Gastrocnemius medialis (tissue), 4 donors: ENCODE results near the gene FGA. TPM values are rescaled to one million over a fixed set of nuclear protein-coding genes. Genes with fewer than 3 reads are reported as not detected.

Experiments used
- ATAC-seq, 2 donors: fragments of 150-250 bp; one replicate each; pipeline ENCODE4 v1.9.1; 2016
- DNase-seq, 2 donors: peaks; one replicate each; pipeline ENCODE4 v3.0.0-alpha.2; 2019
- H3K27ac ChIP-seq, 4 donors: fragments of 200-600 bp; sonication (generic); 1 replicate in 1 of 4; 2 replicates in 3 of 4; pipeline ENCODE4 v1.5.1; 2016 to 2018; ENCODE audit warnings: mild to moderate bottlenecking in 2 of 4, moderate library complexity in 1 of 4
- H3K27me3 ChIP-seq, 3 donors: fragments of 200-600 bp; sonication (generic) in 2 of 3; 1 replicate in 1 of 3; 2 replicates in 2 of 3; pipeline versions ENCODE4 v1.5.1 to v1.6.0; 2016 to 2019; ENCODE audit warnings: mild to moderate bottlenecking in 1 of 3, moderate library complexity in 1 of 3
- H3K36me3 ChIP-seq, 2 donors: fragments of 200-600 bp; sonication (generic) in 1 of 2; one replicate each; pipeline ENCODE4 v1.5.1; 2017 to 2018
- H3K4me1 ChIP-seq, 2 donors: fragments of 200-600 bp; sonication (generic) in 1 of 2; one replicate each; pipeline ENCODE4 v1.5.1; 2016 to 2017; ENCODE audit warnings: mild to moderate bottlenecking in 2 of 2
- H3K4me3 ChIP-seq, 4 donors: fragments of 200-600 bp; sonication (generic) in 3 of 4; 1 replicate in 1 of 4; 2 replicates in 3 of 4; pipeline ENCODE4 v1.5.1; 2016 to 2019; ENCODE audit warnings: mild to moderate bottlenecking in 2 of 4
- H3K9me3 ChIP-seq, 3 donors: fragments of 200-600 bp; sonication (generic) in 2 of 3; 1 replicate in 1 of 3; 2 replicates in 2 of 3; pipeline ENCODE4 v1.5.1; 2016 to 2019
- CTCF ChIP-seq, 5 experiments: fragments of 450-650 bp in 3 of 5; fragments of 200-600 bp in 2 of 5; sonication (generic) in 2 of 5; IDR thresholded peaks in 4 of 5; conservative IDR thresholded peaks in 1 of 5; 1 replicate in 4 of 5; 2 replicates in 1 of 5; pipeline ENCODE4 v1.5.1; 2016 to 2019; ENCODE audit warnings: antibody characterized with exemption in 5 of 5, mild to moderate bottlenecking in 3 of 5, moderate library complexity in 3 of 5
- POLR2A ChIP-seq, 2 donors: fragments of 450-650 bp; IDR thresholded peaks; one replicate each; pipeline ENCODE4 v1.6.1; 2017; ENCODE audit warnings: antibody characterized with exemption in 2 of 2, mild to moderate bottlenecking in 2 of 2, moderate library complexity in 2 of 2
- in situ Hi-C, 4 donors: fragments of 200-750 bp; cut with MboI; loops; one replicate each; pipeline versions ENCODE4 v1.15.0 to v1.8.0; 2017; ENCODE audit warnings: low sequenced_read_pairs in 4 of 4
- intact Hi-C: fragments of 100-400 bp; cut with DNase I; formaldehyde crosslinking; loops from one replicate; pipeline ENCODE4 v1.15.1; 2023; ENCODE audit warnings: low total_unique reads
- total RNA-seq, 4 donors: library from RNA; depleted of rRNA; stranded (reverse); fragments of >200 nt; gene quantifications; one replicate each; pipeline versions ENCODE4 v1.1.0 to v1.2.3, GENCODE V29; 2016

FGA gene
- total RNA-seq, 4 donors from 2014 or later: 22.2 to 49.0 TPM; not detected in 2

GRCh38 chr4:154622598-154622997, 32.1 kb upstream of the FGA start:
- no peak overlapping the region for H3K4me3 ChIP-seq

DNA sequence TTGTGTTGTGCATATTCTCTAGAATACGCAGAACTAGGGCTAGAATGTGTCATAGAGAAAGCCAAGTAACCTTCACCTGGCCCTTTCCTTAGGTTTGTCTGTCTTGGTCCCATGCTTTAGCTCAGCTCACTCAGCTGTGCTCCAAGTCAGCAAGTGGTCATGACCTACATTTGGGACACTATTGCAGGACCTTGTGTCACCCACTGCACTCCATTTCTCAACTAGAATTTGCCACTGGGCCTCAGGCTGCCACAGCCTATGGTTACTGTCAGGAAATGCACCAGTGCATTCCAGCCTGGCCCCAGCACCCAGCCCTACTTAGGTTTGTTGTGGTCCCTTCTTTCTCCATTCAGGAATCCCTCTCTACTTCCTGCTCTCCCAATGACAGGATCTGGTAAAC, 29.6 kb upstream of the FGA start:
- Histone ChIP-seq H3K4me3 (no peak overlapping the region), H3K27ac (no peak overlapping the region), H3K4me1 (no peaks in the 10 kb centered on the region), H3K9me3 (no peaks in the 10 kb centered on the region), H3K27me3 (no peaks in the 10 kb centered on the region), H3K36me3 (no peaks in the 10 kb centered on the region)
- TF ChIP-seq POLR2A (IDR thresholded peaks at IDR 0.05): no peak
- no peak for TF ChIP-seq CTCF (IDR thresholded peaks at IDR 0.05 in 4 of 5, conservative IDR thresholded peaks at IDR 0.05 in 1 of 5)
- ATAC-seq (no peak), DNase-seq (no peak)
- in situ Hi-C loops: no loop called here
- intact Hi-C loops: loop anchor here (5.0 to 10.0 kb wide), 2 partner anchors 68 to 295 kb away; partner anchors contain the start of gene PLRG1

More at GRCh38 chr4:154622598-154622997, 32.1 kb upstream of the FGA start:
- DNase-seq (no peak), ATAC-seq (no peak)
- H3K36me3 ChIP-seq: no peaks in the 10 kb centered on the region
- in situ Hi-C loops (no loop called here), intact Hi-C loops (loop anchor here (5.0 to 10.0 kb wide), 2 partner anchors 70 to 298 kb away; partner anchors contain the start of gene PLRG1)
- H3K27ac ChIP-seq: no peak overlapping the region
- no peak for TF ChIP-seq POLR2A (IDR thresholded peaks at IDR 0.05)
- no peak for TF ChIP-seq CTCF (IDR thresholded peaks at IDR 0.05 in 4 of 5, conservative IDR thresholded peaks at IDR 0.05 in 1 of 5)
- H3K4me1 ChIP-seq: peaks cover 0 to 3% of the 10 kb centered on the region in 2 donors
- peaks cover 0 to 3% (median 0%) of the 10 kb centered on the region in 3 donors for H3K27me3 ChIP-seq
- H3K9me3 ChIP-seq: no peaks in the 10 kb centered on the region

DNA sequence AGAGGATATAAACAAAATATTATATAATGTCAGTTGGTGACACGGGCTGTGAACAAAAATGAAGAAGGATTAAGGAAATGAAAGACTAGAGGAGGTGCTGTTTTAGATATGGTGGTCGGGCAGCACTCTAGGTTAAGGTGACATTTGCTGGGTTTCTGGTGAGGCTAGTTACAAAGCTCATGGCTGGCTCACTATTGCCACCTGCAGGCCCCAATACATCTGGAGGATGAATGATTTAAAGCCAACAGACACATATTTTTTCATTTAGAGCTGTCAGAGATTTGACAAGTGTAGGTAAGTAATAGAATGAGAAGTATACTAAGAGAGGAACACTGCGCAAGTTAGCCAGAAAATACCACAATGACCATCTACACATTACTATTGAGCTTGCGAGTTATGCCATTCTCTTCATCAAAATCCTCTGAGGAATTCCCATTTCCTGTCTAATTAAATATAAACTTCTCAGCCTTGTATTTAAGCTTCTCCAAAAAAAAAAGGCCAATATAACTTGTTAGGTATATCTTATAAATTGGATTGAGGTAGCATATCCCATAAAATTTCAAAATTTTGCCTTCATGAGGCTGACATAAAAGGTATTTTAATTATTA, 28.3 kb upstream of the FGA start:
- Histone ChIP-seq H3K27ac (no peak overlapping the region), H3K9me3 (no peaks in the 10 kb centered on the region), H3K27me3 (no peaks in the 10 kb centered on the region), H3K4me1 (no peaks in the 10 kb centered on the region), H3K36me3 (no peaks in the 10 kb centered on the region), H3K4me3 (no peak overlapping the region)
- TF ChIP-seq POLR2A (IDR thresholded peaks at IDR 0.05) (no peak), CTCF (IDR thresholded peaks at IDR 0.05 in 4 of 5, conservative IDR thresholded peaks at IDR 0.05 in 1 of 5) (peak in 1 of 5 experiments; percentile 11)
- in situ Hi-C loops: no loop called here
- intact Hi-C loops: no loop called here
- ATAC-seq: no peak
- DNase-seq: no peak

- DNase-seq (no peak), ATAC-seq (no peak)
- in situ Hi-C loops (no loop called here), intact Hi-C loops (no loop called here)
- H3K36me3 ChIP-seq: no peaks in the 10 kb centered on the region
- no peaks in the 10 kb centered on the region for H3K9me3 ChIP-seq
- H3K27me3 ChIP-seq: no peaks in the 10 kb centered on the region
- no peak overlapping the region for H3K27ac ChIP-seq
- H3K4me3 ChIP-seq: no peak overlapping the region
- no peaks in the 10 kb centered on the region for H3K4me1 ChIP-seq
- no peak for TF ChIP-seq CTCF (IDR thresholded peaks at IDR 0.05 in 4 of 5, conservative IDR thresholded peaks at IDR 0.05 in 1 of 5)
Measured at GRCh38 chr4:154617820-154618317, 27.3 kb upstream of the FGA start.
